HepG2 (cell line): ENCODE results near the gene CNBD2. TPM values are rescaled to one million over a fixed set of nuclear protein-coding genes. Genes with fewer than 3 reads are reported as not detected.

Experiments
- BRCA1 ChIP-seq: sonication (generic); formaldehyde crosslinking; IDR thresholded peaks from 2 replicates; pipeline ENCODE4 v1.4.0; 2020; ENCODE audit warnings: missing genetic modification reagents
- DMAP1 ChIP-seq: IDR thresholded peaks from 2 replicates; pipeline ENCODE4 v1.6.1; 2016
- ELF4 ChIP-seq: sonication (generic); formaldehyde crosslinking; IDR thresholded peaks from 2 replicates; pipeline ENCODE4 v1.5.0; 2020; ENCODE audit warnings: missing genetic modification reagents, mild to moderate bottlenecking, moderate library complexity, borderline replicate concordance
- FOSL1 ChIP-seq: sonication (generic); formaldehyde crosslinking; IDR thresholded peaks from 2 replicates; pipeline ENCODE4 v1.9.0; 2021; ENCODE audit warnings: missing genetic modification reagents, borderline replicate concordance
- GLMP ChIP-seq: sonication (generic); formaldehyde crosslinking; IDR thresholded peaks from 2 replicates; pipeline ENCODE4 v1.9.0; 2021; ENCODE audit warnings: missing genetic modification reagents, mild to moderate bottlenecking, borderline replicate concordance
- GPBP1L1 ChIP-seq: sonication (generic); formaldehyde crosslinking; IDR thresholded peaks from 2 replicates; pipeline ENCODE4 v1.5.0; 2020; ENCODE audit warnings: mild to moderate bottlenecking, missing genetic modification reagents
- ISL2 ChIP-seq: sonication (generic); formaldehyde crosslinking; IDR thresholded peaks from 2 replicates; pipeline ENCODE4 v1.5.0; 2020; ENCODE audit warnings: missing genetic modification reagents
- MED13 ChIP-seq: sonication (generic); formaldehyde crosslinking; IDR thresholded peaks from 2 replicates; pipeline ENCODE4 v1.5.0; 2020; ENCODE audit warnings: missing genetic modification reagents
- MTA1 ChIP-seq: sonication (generic); formaldehyde crosslinking; IDR thresholded peaks from 2 replicates; pipeline ENCODE4 v1.4.0; 2020; ENCODE audit warnings: missing genetic modification reagents, mild to moderate bottlenecking, borderline replicate concordance
- NFIB ChIP-seq: sonication (generic); formaldehyde crosslinking; IDR thresholded peaks from 2 replicates; pipeline ENCODE4 v1.9.0; 2021; ENCODE audit warnings: missing genetic modification reagents, mild to moderate bottlenecking, borderline replicate concordance
- PAF1 ChIP-seq: IDR thresholded peaks from 2 replicates; pipeline ENCODE4 v1.6.1; 2016; ENCODE audit warnings: missing genetic modification reagents, missing compliant biosample characterization
- POLR2AphosphoS2 ChIP-seq: IDR thresholded peaks from 2 replicates; pipeline ENCODE4 v1.6.1; 2011; ENCODE audit warnings: low read depth, low read length, improper control_type of control experiment
- SMAD3 ChIP-seq: sonication (generic); formaldehyde crosslinking; IDR thresholded peaks from 2 replicates; pipeline ENCODE4 v1.4.0; 2020; ENCODE audit warnings: missing genetic modification reagents
- TBL1XR1 ChIP-seq: fragments of 150-350 bp; IDR thresholded peaks from 2 replicates; pipeline ENCODE4 v1.6.1; 2014; ENCODE audit warnings: borderline replicate concordance, low read length; ENCODE audit not compliant: partially characterized antibody
- THAP9 ChIP-seq: sonication (generic); formaldehyde crosslinking; IDR thresholded peaks from 2 replicates; pipeline ENCODE4; 2020; ENCODE audit warnings: missing genetic modification reagents, mild to moderate bottlenecking, borderline replicate concordance
- TIGD3 ChIP-seq: sonication (generic); formaldehyde crosslinking; IDR thresholded peaks from 2 replicates; pipeline ENCODE4 v1.5.1; 2020; ENCODE audit warnings: mild to moderate bottlenecking, missing genetic modification reagents, borderline replicate concordance
- ZBTB46 ChIP-seq: sonication (generic); formaldehyde crosslinking; IDR thresholded peaks from 2 replicates; pipeline ENCODE4 v1.4.0; 2020; ENCODE audit warnings: mild to moderate bottlenecking, missing genetic modification reagents, borderline replicate concordance
- ZMAT3 ChIP-seq: sonication (generic); formaldehyde crosslinking; conservative IDR thresholded peaks from 2 replicates; pipeline ENCODE4 v1.7.0; 2021; ENCODE audit warnings: missing genetic modification reagents
- ZNF274 ChIP-seq: sonication (generic); formaldehyde crosslinking; IDR thresholded peaks from 2 replicates; pipeline ENCODE4 v1.5.1; 2020; ENCODE audit warnings: mild to moderate bottlenecking, missing genetic modification reagents
- ZNF296 ChIP-seq: sonication (generic); formaldehyde crosslinking; conservative IDR thresholded peaks from 2 replicates; pipeline ENCODE4 v1.5.0; 2020; ENCODE audit warnings: mild to moderate bottlenecking, missing genetic modification reagents
- ZNF451 ChIP-seq: sonication (generic); formaldehyde crosslinking; IDR thresholded peaks from 2 replicates; pipeline ENCODE4 v1.5.0; 2020; ENCODE audit warnings: mild to moderate bottlenecking, missing genetic modification reagents
- ZNF766 ChIP-seq: sonication (generic); formaldehyde crosslinking; IDR thresholded peaks from 2 replicates; pipeline ENCODE4 v1.5.0; 2020; ENCODE audit warnings: missing genetic modification reagents, borderline replicate concordance
- polyA plus RNA-seq, 8 experiments: library from polyadenylated mRNA; depleted of rRNA in 3 of 8; stranded (reverse) in 7 of 8; unstranded in 1 of 8; fragments of >200 nt; fragmentation: Illumina TruSeq in 4 of 8; extraction: Trizol in 4 of 8; gene quantifications; 2 replicates each; pipeline versions ENCODE4 v1.2.1 to v1.2.3, GENCODE V29; 2011 to 2016; ENCODE audit warnings: low read depth in 4 of 8, missing spikeins in 1 of 8, mixed read lengths in 1 of 8; ENCODE audit not compliant: insufficient read depth in 1 of 8
- total RNA-seq, 5 experiments: library from RNA; depleted of rRNA; stranded (reverse); fragments of >200 nt; fragmentation: Illumina TruSeq; extraction: Trizol; gene quantifications; 2 replicates each; pipeline ENCODE4 v1.2.3, GENCODE V29; 2016; ENCODE audit warnings: low read depth in 1 of 5

CNBD2 gene
- total and polyA plus RNA-seq, 2 of the 13 experiments (the other 11 are each of a cell fraction or from before 2014, with no cell fraction given), result 12.4 to 22.8 TPM

GRCh38 chr20:35954200-35954906 lies 14.0 kb upstream of the CNBD2 start, which contains the start of gene SCAND1 (continued):
- TF ChIP-seq ZNF451 (CRISPR knock-in tag) (peak; percentile 99), BRCA1 (peak; percentile 98), ZNF766 (CRISPR knock-in tag) (peak; percentile 88), PAF1 (CRISPR knock-in tag) (no peak), SMAD3 (CRISPR knock-in tag) (peak; percentile 99), FOSL1 (CRISPR knock-in tag) (no peak), DMAP1 (CRISPR knock-in tag) (peak; percentile 97), TBL1XR1 (peak; percentile 87), ZMAT3 (CRISPR knock-in tag) (peak; percentile 87), NFIB (CRISPR knock-in tag) (no peak), GLMP (CRISPR knock-in tag) (no peak), ELF4 (CRISPR knock-in tag) (peak; percentile 93), POLR2AphosphoS2 (peak; percentile 78; the same call in 1 of the 2 replicates), GPBP1L1 (CRISPR knock-in tag) (no peak), ZNF296 (CRISPR knock-in tag) (no peak), ISL2 (CRISPR knock-in tag) (peak; percentile 86), TIGD3 (peak; percentile 96), ZBTB46 (peak; percentile 86; the same call in 1 of the 2 replicates), THAP9 (CRISPR knock-in tag) (peak; percentile 98; the same call in 1 of the 2 replicates), MTA1 (CRISPR knock-in tag) (peak; percentile 73), MED13 (CRISPR knock-in tag) (peak; percentile 86; the same call in 1 of the 2 replicates), ZNF274 (CRISPR knock-in tag) (peak; percentile 94)
